Type B pancreatic cell (in vitro differentiated cells): Measurements from ENCODE around the gene TXNDC12. TPM values are rescaled to one million over a fixed set of nuclear protein-coding genes. Genes with fewer than 3 reads are reported as not detected.

Source experiments
- DNase-seq: peaks from one replicate; pipeline ENCODE4 v3.0.0; 2021; ENCODE audit warnings: mixed read lengths; ENCODE audit not compliant: unreplicated experiment; ENCODE audit errors: extremely low spot score
- H3K27ac Mint-ChIP-seq: 2 replicates; pipeline ENCODE4 v1.8.0; 2021; ENCODE audit warnings: mild to moderate bottlenecking, mixed read lengths
- H3K27me3 Mint-ChIP-seq: 2 replicates; pipeline ENCODE4 v1.8.0; 2021; ENCODE audit warnings: mixed read lengths
- H3K36me3 Mint-ChIP-seq: 2 replicates; pipeline ENCODE4 v1.8.0; 2021; ENCODE audit warnings: mixed read lengths
- H3K4me1 Mint-ChIP-seq: one replicate; pipeline ENCODE4 v1.8.0; 2021; ENCODE audit warnings: mixed read lengths; ENCODE audit not compliant: unreplicated experiment
- H3K4me3 Mint-ChIP-seq: 2 replicates; pipeline ENCODE4 v1.8.0; 2021; ENCODE audit warnings: mild to moderate bottlenecking, mixed read lengths
- H3K9me3 Mint-ChIP-seq: 2 replicates; pipeline ENCODE4 v1.8.0; 2021; ENCODE audit warnings: mixed read lengths
- CTCF ChIP-seq: fragments of 200-600 bp; sonication (generic); conservative IDR thresholded peaks from 2 replicates; pipeline ENCODE4 v1.5.0; 2021; ENCODE audit warnings: antibody characterized with exemption, mild to moderate bottlenecking
- total RNA-seq: library from RNA; stranded (reverse); gene quantifications from 2 replicates; pipeline ENCODE4 v1.2.1, GENCODE V29; 2021; ENCODE audit warnings: low replicate concordance

Gene TXNDC12
- total RNA-seq, 1 donor from 2014 or later: 61.3 TPM

- no peak for DNase-seq
- H3K4me3 Mint-ChIP-seq: no peak overlapping the region
These were observed 52.7 kb downstream of the TXNDC12 start for GRCh38 chr1:52002038-52002917.

DNA sequence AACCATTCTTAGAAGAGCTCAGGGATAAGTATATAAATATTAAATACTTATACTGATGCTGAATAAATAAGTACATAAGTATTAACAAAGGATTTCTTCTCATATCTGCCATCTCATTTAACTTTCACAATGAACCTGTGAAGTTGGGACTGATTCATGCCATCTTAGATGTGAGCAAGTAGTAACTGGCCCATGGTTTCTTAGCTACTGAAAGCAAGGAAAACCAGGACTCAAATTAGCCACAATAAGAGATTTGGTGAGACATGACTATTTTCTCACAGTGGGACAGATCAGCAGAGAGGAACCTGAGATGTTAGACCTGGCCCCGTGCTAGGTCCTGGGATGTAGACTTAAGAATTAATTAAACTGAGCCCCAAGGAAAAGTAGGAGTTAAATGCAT lies 56.3 kb downstream of the TXNDC12 start:
- no peaks in the 10 kb centered on the region for H3K36me3 Mint-ChIP-seq
- peaks cover 23% of the 10 kb centered on the region for H3K27me3 Mint-ChIP-seq
- H3K4me3 Mint-ChIP-seq: no peak overlapping the region
- no peak for DNase-seq
- TF ChIP-seq CTCF: no peak
- H3K4me1 Mint-ChIP-seq: peaks cover 5% of the 10 kb centered on the region
- no peak overlapping the region for H3K27ac Mint-ChIP-seq
- H3K9me3 Mint-ChIP-seq: no peaks in the 10 kb centered on the region

More at GRCh38 chr1:52002038-52002917, 52.7 kb downstream of the TXNDC12 start:
- peaks cover 19% of the 10 kb centered on the region for H3K27me3 Mint-ChIP-seq
- TF ChIP-seq CTCF: peak; percentile 96
- peaks cover 11% of the 10 kb centered on the region for H3K4me1 Mint-ChIP-seq
- H3K36me3 Mint-ChIP-seq: no peaks in the 10 kb centered on the region
- H3K27ac Mint-ChIP-seq: no peak overlapping the region
- H3K9me3 Mint-ChIP-seq: no peaks in the 10 kb centered on the region

GRCh38 chr1:51997974-51998382 lies 57.0 kb downstream of the TXNDC12 start:
- DNase-seq: no peak
- Mint-ChIP-seq H3K27ac (no peak overlapping the region), H3K36me3 (no peaks in the 10 kb centered on the region), H3K4me1 (peaks cover 5% of the 10 kb centered on the region), H3K27me3 (peaks cover 27% of the 10 kb centered on the region), H3K9me3 (no peaks in the 10 kb centered on the region), H3K4me3 (no peak overlapping the region)
- no peak for TF ChIP-seq CTCF

DNA sequence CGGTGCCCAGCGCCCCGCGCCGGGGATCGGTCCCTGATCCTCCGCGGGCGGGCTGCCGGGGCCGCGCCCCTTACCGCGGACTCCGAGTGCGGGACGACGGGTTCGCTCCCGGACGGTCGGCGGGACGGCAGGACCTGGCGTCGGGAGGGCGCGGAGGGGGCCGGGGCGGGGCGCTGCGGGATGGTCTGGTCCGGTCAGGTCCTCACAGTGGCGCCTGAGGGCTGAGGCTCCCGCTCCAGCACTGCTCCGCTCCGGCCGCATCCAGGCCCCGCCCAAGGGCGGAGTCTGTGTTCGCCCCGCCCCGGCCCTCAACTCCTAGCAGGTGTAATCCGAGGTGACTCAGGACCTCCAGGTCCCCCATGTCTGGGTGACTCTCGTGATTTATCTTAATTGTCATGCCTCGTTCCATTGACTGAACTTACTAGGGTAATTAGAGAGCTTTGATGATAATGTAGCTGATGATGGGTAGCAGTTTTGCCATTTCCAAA lies 64.5 kb downstream of the TXNDC12 start, which contains the start of gene RAB3B:
RAB3B (minus strand) TSS at position 223 of the 488 bp plus-strand sequence. CDS start 13,583 bp downstream, outside the sequence.
- H3K9me3 Mint-ChIP-seq: peaks cover 4% of the 10 kb centered on the region

More for the DNA sequence above, 64.5 kb downstream of the TXNDC12 start, which contains the start of gene RAB3B:
- TF ChIP-seq CTCF: no peak
- Mint-ChIP-seq H3K4me1 (peaks cover 6% of the 10 kb centered on the region), H3K4me3 (peak within 1 kb of the TSS; percentile 81), H3K27ac (peak within 1 kb of the TSS; percentile 24), H3K27me3 (peaks cover 49% of the 10 kb centered on the region), H3K36me3 (peaks cover 5% of the 10 kb centered on the region)
- DNase-seq: peak; percentile 80
